Colonic mucosa (tissue), 4 donors: ENCODE measurements around the gene POLDIP2. TPM values are rescaled to one million over a fixed set of nuclear protein-coding genes. Genes with fewer than 3 reads are reported as not detected.

ENCODE experiments used
- DNase-seq: peaks from one replicate; pipeline ENCODE4 v3.0.0-alpha.2; 2020
- H3K27ac ChIP-seq: fragments of 200-600 bp; one replicate; pipeline ENCODE4 v1.8.0; 2021
- H3K27me3 ChIP-seq: fragments of 200-600 bp; one replicate; pipeline ENCODE4 v1.8.0; 2021
- H3K36me3 ChIP-seq: fragments of 200-600 bp; one replicate; pipeline ENCODE4 v1.8.0; 2021
- H3K4me1 ChIP-seq: fragments of 200-600 bp; one replicate; pipeline ENCODE4 v1.8.0; 2021; ENCODE audit warnings: mild to moderate bottlenecking
- H3K4me3 ChIP-seq: fragments of 200-600 bp; one replicate; pipeline ENCODE4 v1.8.0; 2021
- H3K9ac ChIP-seq, 2 donors: one replicate each; pipeline ENCODE4 v1.7.0; 2013; ENCODE audit warnings: control low read depth in 2 of 2, low read depth in 2 of 2, low read length in 2 of 2
- H3K9me3 ChIP-seq: fragments of 200-600 bp; one replicate; pipeline ENCODE4 v1.8.0; 2021
- intact Hi-C: fragments of 100-400 bp; cut with DNase I; formaldehyde crosslinking; loops from one replicate; pipeline ENCODE4 v1.14.1; 2022
- total RNA-seq, 2 donors: library from RNA; stranded (reverse); fragmentation: NEBNext Ultra II Directional in 1 of 2; extraction: Animal tissue kit (Norgen Biotek cat#: 25700) in 1 of 2; gene quantifications; one replicate each; pipeline ENCODE4 v1.2.1, GENCODE V29; 2021
- TF ChIP-seq, protein P1 (sequence below): fragments of 200-600 bp; IDR thresholded peaks from one replicate; pipeline ENCODE4 v1.8.0; 2022; ENCODE audit warnings: antibody characterized with exemption, mild to moderate bottlenecking
- donor health status: healthy.
- donor health status: DM: no; HTN: no; CAD: no.
- donor health status: DM: no; HTN: no; CAD: no.

POLDIP2 gene
- total RNA-seq, 2 donors from 2014 or later: 80.3 to 132 TPM

DNA sequence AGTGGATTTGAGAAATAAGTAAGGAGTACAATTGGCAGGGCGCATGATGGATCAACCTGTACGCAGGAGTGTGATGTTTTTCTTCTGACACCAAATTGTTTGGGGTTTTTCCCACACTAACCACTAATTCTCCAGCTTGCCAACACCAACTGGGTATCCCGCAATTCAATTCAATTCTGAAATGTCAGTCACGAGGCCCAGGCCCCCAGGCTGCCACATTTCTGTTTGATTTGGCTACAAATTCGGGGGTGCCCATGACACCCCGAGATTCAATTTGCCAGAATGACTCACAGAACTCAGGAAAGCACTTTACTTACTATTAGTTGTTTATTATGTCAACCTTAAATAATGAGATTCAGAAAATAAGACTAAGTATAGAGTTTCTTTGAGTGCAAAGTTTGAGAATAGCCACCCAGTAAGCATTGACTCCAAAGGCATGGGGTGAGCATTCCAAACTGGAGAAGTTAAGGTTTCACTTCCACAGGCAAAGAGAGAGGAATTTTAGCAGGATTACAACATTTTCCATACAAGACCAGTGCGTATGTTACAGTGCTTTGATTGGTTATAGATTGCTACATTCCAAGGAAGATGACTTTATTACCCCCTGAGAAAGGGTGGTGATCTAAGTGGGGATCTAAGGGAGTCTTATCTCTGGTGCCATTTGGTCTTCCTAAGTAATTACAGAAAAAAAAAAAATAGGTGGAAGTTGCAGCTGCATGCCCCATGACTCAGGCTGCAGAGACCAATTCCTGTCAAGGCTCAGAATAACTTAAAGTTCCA lies 37.2 kb upstream of the POLDIP2 start:
- Histone ChIP-seq H3K27me3 (no peaks in the 10 kb centered on the region), H3K9ac (no peak overlapping the region), H3K27ac (no peak overlapping the region), H3K9me3 (no peaks in the 10 kb centered on the region), H3K4me3 (no peak overlapping the region), H3K4me1 (no peaks in the 10 kb centered on the region), H3K36me3 (no peaks in the 10 kb centered on the region)
- intact Hi-C loops: no loop called here
- DNase-seq: no peak
- TF ChIP-seq, protein P1, sequence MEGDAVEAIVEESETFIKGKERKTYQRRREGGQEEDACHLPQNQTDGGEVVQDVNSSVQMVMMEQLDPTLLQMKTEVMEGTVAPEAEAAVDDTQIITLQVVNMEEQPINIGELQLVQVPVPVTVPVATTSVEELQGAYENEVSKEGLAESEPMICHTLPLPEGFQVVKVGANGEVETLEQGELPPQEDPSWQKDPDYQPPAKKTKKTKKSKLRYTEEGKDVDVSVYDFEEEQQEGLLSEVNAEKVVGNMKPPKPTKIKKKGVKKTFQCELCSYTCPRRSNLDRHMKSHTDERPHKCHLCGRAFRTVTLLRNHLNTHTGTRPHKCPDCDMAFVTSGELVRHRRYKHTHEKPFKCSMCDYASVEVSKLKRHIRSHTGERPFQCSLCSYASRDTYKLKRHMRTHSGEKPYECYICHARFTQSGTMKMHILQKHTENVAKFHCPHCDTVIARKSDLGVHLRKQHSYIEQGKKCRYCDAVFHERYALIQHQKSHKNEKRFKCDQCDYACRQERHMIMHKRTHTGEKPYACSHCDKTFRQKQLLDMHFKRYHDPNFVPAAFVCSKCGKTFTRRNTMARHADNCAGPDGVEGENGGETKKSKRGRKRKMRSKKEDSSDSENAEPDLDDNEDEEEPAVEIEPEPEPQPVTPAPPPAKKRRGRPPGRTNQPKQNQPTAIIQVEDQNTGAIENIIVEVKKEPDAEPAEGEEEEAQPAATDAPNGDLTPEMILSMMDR: no peak

DNA sequence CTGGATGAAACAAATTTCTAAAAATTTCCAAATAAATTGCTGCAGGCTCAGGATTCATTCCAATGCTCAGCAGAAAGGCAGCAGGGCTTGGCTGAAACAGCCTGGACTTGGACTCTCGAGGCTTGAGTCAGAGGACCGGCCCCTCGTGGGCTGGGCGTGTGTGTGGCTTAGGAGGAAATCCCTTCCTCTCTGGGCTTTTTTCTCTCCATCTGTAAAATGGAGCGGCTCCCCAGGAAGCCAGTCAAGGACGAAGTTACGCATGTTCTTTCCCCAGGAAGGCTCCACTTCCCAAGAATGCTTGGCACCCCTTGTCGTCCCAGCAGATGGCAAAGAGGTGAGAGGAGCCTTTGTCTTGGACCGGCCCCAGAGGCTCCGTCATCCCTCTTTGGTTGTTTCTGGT lies 35.2 kb upstream of the POLDIP2 start:
- H3K4me3 ChIP-seq: no peak overlapping the region
- intact Hi-C loops: no loop called here
- H3K36me3 ChIP-seq: no peaks in the 10 kb centered on the region
- no peak overlapping the region for H3K9ac ChIP-seq
- no peaks in the 10 kb centered on the region for H3K9me3 ChIP-seq
- no peaks in the 10 kb centered on the region for H3K27me3 ChIP-seq
- TF ChIP-seq, protein P1: no peak
- no peaks in the 10 kb centered on the region for H3K4me1 ChIP-seq
- no peak overlapping the region for H3K27ac ChIP-seq
- DNase-seq: no peak

- H3K4me3 ChIP-seq: no peak overlapping the region
- DNase-seq: no peak
- no peaks in the 10 kb centered on the region for H3K9me3 ChIP-seq
- H3K4me1 ChIP-seq: no peaks in the 10 kb centered on the region
- H3K27me3 ChIP-seq: no peaks in the 10 kb centered on the region
- intact Hi-C loops: no loop called here
- no peaks in the 10 kb centered on the region for H3K36me3 ChIP-seq
- TF ChIP-seq, protein P1: no peak
- no peak overlapping the region for H3K27ac ChIP-seq
- no peak overlapping the region for H3K9ac ChIP-seq
Measured at GRCh38 chr17:28391401-28391800, 34.1 kb upstream of the POLDIP2 start.

DNA sequence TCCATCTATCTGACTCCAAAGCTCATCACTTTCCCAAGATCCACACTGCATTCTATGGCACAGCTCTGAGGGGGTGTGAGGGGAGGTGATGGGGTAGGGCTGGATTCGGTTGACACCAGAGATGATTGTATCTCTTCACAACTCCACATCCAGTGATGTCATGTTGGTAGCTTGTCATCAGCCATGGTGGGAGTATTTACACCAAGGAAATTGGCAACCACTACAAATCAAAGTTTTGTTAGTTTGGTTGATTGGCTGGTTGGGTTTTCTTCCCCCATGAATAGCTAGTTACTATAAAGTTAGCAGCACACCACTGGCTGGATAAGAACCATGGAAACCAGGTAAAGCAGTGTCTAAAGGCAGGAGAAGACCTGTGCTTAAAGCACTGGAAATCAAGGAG lies 33.7 kb upstream of the POLDIP2 start:
- no peak overlapping the region for H3K9ac ChIP-seq
- DNase-seq: no peak
- no peaks in the 10 kb centered on the region for H3K4me1 ChIP-seq
- H3K36me3 ChIP-seq: no peaks in the 10 kb centered on the region
- no peaks in the 10 kb centered on the region for H3K9me3 ChIP-seq
- H3K27ac ChIP-seq: no peak overlapping the region
- TF ChIP-seq, protein P1: no peak
- no peak overlapping the region for H3K4me3 ChIP-seq
- intact Hi-C loops: no loop called here
- H3K27me3 ChIP-seq: no peaks in the 10 kb centered on the region

DNA sequence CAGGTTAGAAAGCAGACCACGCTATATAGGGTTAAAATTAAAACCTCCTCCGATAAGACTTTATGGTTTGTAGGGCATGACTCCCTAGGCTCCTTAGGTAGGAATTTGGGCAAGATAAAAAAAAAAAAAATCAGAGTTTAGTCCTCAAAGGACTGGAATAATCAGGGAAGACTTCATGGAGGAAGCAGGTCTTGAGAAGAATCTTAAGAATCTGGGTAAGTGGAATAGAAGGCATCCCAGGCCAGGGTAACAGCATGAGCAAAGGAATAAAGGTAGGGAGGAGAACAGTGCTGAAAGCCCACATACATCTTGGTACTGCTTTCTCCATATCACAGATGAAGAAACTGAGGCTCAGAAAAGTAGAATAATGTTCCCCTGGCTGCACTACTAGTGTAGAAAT lies 33.2 kb upstream of the POLDIP2 start:
- Histone ChIP-seq H3K9me3 (no peaks in the 10 kb centered on the region), H3K4me3 (no peak overlapping the region), H3K27ac (no peak overlapping the region), H3K36me3 (no peaks in the 10 kb centered on the region), H3K9ac (no peak overlapping the region), H3K27me3 (no peaks in the 10 kb centered on the region), H3K4me1 (no peaks in the 10 kb centered on the region)
- no peak for DNase-seq
- TF ChIP-seq, protein P1: no peak
- intact Hi-C loops: no loop called here
